ENCODE data around the gene VPS41. TPM values are rescaled to one million over a fixed set of nuclear protein-coding genes. Genes with fewer than 3 reads are reported as not detected.

VPS41 gene
- total and polyA plus RNA-seq, 10 of the 15 experiments (the other 5 are each of a cell fraction or from before 2014, with no cell fraction given): 15.3 to 63.2 (median 47.0) TPM

DNA sequence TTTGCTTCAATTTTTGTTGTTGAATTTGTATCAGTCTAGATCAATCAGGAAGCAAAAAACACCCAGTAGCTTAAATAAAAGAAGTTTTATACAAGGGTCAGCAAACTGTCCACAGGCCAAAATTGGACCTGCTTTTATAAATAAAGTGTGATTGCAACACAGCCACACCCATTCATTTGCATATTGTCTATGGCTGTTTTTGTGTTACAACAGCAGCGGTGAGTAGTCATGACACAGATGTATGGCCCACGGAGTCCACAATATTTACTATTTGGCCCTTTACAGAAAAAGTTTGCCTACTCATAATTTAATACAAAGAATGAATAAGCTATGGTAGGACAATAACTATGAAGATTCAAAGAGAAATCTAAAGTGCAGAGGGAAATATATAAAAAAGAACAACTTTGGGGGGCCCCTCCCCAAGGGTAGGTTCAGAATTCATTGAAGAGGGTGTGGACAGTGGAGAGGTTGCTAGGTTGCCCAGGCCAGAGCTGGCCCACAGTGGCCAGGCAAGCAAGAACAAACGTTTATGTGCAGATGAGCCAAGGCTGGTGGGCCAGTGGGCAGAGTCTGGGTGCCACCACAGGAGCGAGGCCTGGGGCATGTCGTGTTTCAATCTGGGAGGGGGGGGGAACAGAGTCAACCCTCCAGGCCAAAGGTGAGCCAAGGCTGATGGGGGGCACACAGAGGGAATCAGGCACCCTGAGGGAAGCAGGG is 230.9 kb downstream of the VPS41 start:
- H3K27ac ChIP-seq (ENCODE audit: control insufficient read depth, insufficient read depth): no peak overlapping the region
- no peak for TF ChIP-seq SMAD5 (IDR thresholded peaks at IDR 0.05; ENCODE audit: low read depth)
- TF ChIP-seq ZNF384 (IDR thresholded peaks at IDR 0.05; ENCODE audit: borderline replicate concordance, low read depth, low read length): no peak
- no peak for TF ChIP-seq ESRRA (IDR thresholded peaks at IDR 0.05; ENCODE audit: low read length)
- no peak for TF ChIP-seq MEF2B (IDR thresholded peaks at IDR 0.05; ENCODE audit: partially characterized antibody, poor library complexity, severe bottlenecking)
- no peak for TF ChIP-seq RAD51 (IDR thresholded peaks at IDR 0.05)
- TF ChIP-seq IRF4 (IDR thresholded peaks at IDR 0.05; ENCODE audit: low read depth, low read length): no peak
- TF ChIP-seq NFIC (IDR thresholded peaks at IDR 0.05; ENCODE audit: low read depth, low read length): no peak
- no peak for TF ChIP-seq RAD21 (IDR thresholded peaks at IDR 0.05; ENCODE audit: insufficient read depth, low read depth, low read length)
- TF ChIP-seq ZBTB40 (IDR thresholded peaks at IDR 0.05; ENCODE audit: borderline replicate concordance): no peak
- no peak for TF ChIP-seq HDAC6 (IDR thresholded peaks at IDR 0.05; ENCODE audit: unreplicated experiment)
- TF ChIP-seq CBFB (IDR thresholded peaks at IDR 0.05; ENCODE audit: low read depth): no peak
- TF ChIP-seq E4F1 (IDR thresholded peaks at IDR 0.05; ENCODE audit: borderline replicate concordance, partially characterized antibody): no peak
- no peak for TF ChIP-seq TCF12 (IDR thresholded peaks at IDR 0.05; ENCODE audit: low read depth, low read length)
- no peak for TF ChIP-seq BACH1 (IDR thresholded peaks at IDR 0.05; ENCODE audit: borderline replicate concordance)
- TF ChIP-seq RELA (IDR thresholded peaks at IDR 0.05; ENCODE audit: borderline replicate concordance, partially characterized antibody): no peak
- TF ChIP-seq STAT3 (IDR thresholded peaks at IDR 0.05; ENCODE audit: low read depth, low read length): no peak
- TF ChIP-seq TBL1XR1 (IDR thresholded peaks at IDR 0.05; ENCODE audit: low read depth, low read length): no peak
- RAD21 ChIA-PET (ENCODE audit: unreplicated experiment): interaction anchor here (1.2 kb wide), 1 partner anchor 18 kb away, joined by 3 read pairs; no protein-coding TSS in a partner anchor
- no peaks in the 10 kb centered on the region for H4K20me1 ChIP-seq (ENCODE audit: control insufficient read depth, insufficient read depth)
- H3K9me3 ChIP-seq (replicated peaks; ENCODE audit: control insufficient read depth, insufficient read depth, low read length): no peaks in the 10 kb centered on the region
- SMC1A ChIA-PET (ENCODE audit: uncharacterized antibody, unreplicated experiment): no interaction called here
- no peak for DNase-seq (ENCODE audit: low read depth, low spot score)
- H3K79me2 ChIP-seq (ENCODE audit: control insufficient read depth, insufficient read depth, low read length): no peaks in the 10 kb centered on the region
- no peak for ATAC-seq
- no peaks in the 10 kb centered on the region for H3K4me1 ChIP-seq (ENCODE audit: control insufficient read depth, insufficient read depth, low read length)
- in situ Hi-C loops (cut with MboI): no loop called here
- POLR2A ChIA-PET: no interaction called here
- H3K27me3 ChIP-seq (replicated peaks in 1 of 2; ENCODE audit: control insufficient read depth in 2 of 2, insufficient read depth in 2 of 2, low read length in 1 of 2): no peaks in the 10 kb centered on the region; a peak in 1 of 4 replicates
- no peak overlapping the region for H3K4me3 ChIP-seq
- H3K36me3 ChIP-seq (ENCODE audit: control insufficient read depth in 2 of 2, insufficient read depth in 2 of 2, low read length in 1 of 2): no peaks in the 10 kb centered on the region
- 40% methylated on average over 5 of the region's 5 CpGs for WGBS (ENCODE audit: insufficient coverage, insufficient replicate concordance, low lambda C conversion rate, missing lambda C conversion rate)
- no peak overlapping the region for H3K9ac ChIP-seq (ENCODE audit: control insufficient read depth, insufficient read depth, low read length)
- no peak overlapping the region for H2AFZ ChIP-seq (ENCODE audit: control insufficient read depth, low read depth, low read length)
- intact Hi-C loops (cut with micrococcal nuclease; ENCODE audit: unreplicated experiment): no loop called here
- BruUV-seq (replicated peaks): no TSS peak
- H3K4me2 ChIP-seq (ENCODE audit: control insufficient read depth, insufficient read depth): no peak overlapping the region
- CTCF ChIA-PET: interaction anchor here (0.8 to 2.0 kb wide), 2 partner anchors 18 to 24 kb away, joined by 3 to 8 read pairs; no protein-coding TSS in a partner anchor
- FAIRE-seq: no peak
